LHCN-M2 (cell line): Measurements from ENCODE around the gene PLIN5. TPM values are rescaled to one million over a fixed set of nuclear protein-coding genes. Genes with fewer than 3 reads are reported as not detected.
A peak's percentile ranks its signal among the peaks of the same experiment; 100 is the strongest.

Experiments
- DNase-seq: peaks from one replicate; pipeline ENCODE4 v3.0.0-alpha.2; 2012; ENCODE audit warnings: low read depth
- total RNA-seq: library from RNA; depleted of rRNA; stranded (reverse); fragments of >200 nt; gene quantifications from 2 replicates; pipeline ENCODE4 v1.2.3, GENCODE V29; 2014; rRNA removed

The PLIN5 gene
- total RNA-seq, 1 experiment from 2014 or later = 0.06 TPM

GRCh38 chr19:4492337-4493103, 42.5 kb downstream of the PLIN5 start:
- no peak for DNase-seq

DNA sequence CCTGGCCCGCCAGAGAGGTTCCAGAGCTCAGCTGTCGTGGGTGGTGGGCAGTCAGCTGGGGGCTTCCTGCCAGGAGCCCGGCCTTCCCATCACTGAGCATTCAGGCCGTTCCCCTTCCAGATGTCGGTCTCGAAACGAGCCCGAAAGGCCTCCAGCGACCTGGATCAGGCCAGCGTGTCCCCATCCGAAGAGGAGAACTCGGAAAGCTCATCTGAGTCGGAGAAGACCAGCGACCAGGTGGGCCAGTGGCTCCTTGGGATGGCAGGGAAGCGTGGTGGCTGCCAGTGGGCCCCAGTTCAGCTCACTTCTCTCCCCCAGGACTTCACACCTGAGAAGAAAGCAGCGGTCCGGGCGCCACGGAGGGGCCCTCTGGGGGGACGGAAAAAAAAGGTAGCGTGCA, 43.6 kb downstream of the PLIN5 start:
- no peak for DNase-seq

- no peak for DNase-seq
Observed at GRCh38 chr19:4488496-4488895, 46.5 kb downstream of the PLIN5 start.

DNA sequence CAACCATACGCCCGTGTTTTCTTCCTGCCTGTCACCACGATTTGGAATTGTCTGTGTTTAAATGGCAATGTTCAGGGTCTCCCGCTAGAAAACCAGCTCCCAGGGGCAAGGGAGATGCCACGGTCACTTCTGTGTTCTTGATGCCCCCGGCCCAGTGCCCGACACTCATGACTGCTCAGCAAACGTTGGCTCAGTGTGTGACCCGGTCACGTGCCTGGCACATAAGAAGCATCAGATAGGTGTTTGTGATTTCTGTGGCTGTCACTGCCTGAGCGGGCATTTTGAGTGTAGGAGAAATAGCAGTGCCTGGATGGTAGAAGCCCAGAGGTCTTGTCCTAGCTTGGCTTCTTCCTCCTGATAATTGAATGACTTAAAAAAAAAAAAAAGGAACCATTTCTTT, 47.5 kb downstream of the PLIN5 start:
- no peak for DNase-seq

DNA sequence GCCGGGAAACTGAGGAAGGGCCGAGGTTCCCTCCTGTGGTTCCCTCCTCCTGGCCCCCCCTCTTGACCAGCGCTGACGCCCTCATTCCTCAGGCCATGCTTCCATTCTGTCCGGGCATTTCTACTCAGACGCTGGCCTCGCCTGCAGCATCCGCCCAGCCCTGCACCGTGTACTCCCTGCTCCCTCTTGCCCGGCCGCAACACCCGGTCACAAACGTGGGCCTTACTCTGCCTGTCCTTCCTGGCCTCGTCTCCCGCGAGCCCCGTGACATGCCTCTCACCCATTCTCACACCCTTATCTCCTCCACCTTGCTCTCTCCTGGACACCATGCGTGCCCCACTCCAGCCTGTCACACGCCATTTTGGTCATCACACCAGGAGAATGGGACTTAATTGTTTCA, 51.6 kb downstream of the PLIN5 start:
- no peak for DNase-seq

DNA sequence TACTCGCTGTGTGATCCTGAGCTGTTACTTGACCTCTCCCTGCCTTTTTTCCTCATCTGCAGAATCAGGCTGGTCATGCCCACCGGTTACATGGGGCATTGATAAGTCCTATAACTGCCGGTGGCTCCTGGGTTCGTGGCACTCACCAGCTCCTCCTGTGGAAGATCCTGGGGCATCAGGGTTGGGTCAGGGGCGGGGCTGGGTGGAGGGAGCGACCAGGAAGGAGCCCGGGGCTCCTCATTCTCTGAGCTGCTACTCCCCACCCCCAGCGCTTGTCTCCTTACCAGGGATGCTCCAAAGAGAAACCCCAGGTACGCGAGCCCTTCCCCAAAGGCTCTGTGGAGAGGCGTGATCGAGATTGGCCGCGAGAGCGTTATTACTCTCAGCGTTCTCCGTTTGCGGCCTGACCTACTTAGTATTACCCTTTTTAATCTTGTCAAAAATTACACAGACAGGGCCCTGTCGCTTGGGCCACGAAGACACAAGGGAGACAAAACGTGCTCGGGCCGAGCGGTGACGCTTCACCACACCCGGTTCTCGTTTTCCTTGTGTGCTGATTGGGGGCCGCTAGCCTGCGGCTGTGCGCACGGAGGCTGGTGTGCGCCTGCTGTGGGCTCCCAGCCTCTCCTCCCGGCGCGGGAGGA, 52.2 kb downstream of the PLIN5 start:
- no peak for DNase-seq

DNA sequence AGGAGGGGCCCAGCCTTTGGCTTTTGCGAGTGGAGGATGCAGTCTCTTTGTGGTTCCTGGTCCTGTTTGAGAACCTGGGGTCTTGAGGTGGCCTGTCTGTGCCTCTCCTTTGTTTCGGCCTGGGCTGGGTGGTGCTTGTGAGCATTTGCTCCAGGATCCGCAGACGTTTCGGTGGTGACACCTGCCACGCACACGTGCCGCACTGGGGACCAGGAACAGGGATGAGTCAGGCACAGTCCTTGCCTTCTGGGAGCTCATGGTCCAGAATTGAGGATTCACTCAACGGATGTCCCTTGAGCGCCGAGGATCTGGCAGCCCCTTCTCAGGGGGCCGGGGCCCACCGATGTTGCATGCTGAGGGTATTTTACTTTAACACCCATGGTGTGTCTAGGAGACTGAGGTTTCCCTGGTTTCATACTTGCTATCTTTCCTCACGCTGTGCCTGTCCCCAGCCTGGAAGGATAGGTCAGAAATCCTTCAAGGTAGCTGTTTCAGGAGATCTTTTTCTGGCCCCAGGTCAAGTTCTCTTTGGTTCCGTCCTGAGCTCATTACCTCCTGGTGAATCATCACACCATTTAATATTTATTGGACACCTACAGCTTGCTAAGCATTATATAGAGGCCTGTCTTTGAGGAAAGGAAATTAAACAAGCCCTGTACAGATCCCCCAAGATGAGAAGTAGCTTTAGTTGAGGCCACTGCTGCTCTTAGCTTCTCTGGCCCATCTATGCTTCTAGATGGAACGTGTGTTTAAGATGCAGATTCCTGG, 57.8 kb downstream of the PLIN5 start:
- DNase-seq = no peak

DNA sequence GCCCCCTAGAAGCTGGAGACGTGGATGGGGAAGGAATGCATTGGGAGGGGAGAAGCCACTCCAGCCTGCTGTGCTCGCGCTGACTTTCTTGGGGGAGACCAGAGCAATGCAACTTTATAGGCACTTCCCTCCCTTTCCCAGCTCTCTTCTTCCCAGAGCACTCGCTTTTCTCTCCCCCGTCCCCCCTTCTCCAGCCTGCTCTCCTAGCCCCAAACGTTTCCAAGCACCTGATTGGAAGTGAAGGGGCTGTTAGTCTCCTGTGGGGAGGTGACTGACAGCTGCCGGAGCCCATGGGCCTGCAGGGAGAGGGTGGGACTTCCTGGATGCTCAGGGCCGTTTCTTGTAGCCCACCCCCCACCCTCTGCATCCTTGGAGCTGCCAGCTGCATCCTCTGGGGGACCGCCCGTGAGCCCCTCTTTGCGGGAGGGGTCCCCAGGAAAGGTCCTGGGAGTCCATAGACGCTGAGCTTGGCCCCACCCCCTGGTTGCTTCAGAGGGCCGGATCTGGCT, 60.5 kb downstream of the PLIN5 start:
- DNase-seq = peak; percentile 26

- DNase-seq = no peak
Observed at GRCh38 chr19:4473763-4474513, 61.1 kb downstream of the PLIN5 start.

GRCh38 chr19:4473011-4473762, 61.8 kb downstream of the PLIN5 start:
- no peak for DNase-seq

Other genes with a start within 250 kb of the PLIN5 start
- not detected in 2 replicates for gene TMIGD2, start 232.8 kb downstream of the PLIN5 start, total RNA-seq
- gene FSD1, start 230.6 kb downstream of the PLIN5 start, total RNA-seq = 11.7 and 13.8 TPM in 2 replicates
- gene STAP2, start 196.4 kb downstream of the PLIN5 start, total RNA-seq = 1.1 and 2.9 TPM in 2 replicates
- gene MPND, start 191.7 kb downstream of the PLIN5 start, total RNA-seq = 1.2 and 5.1 TPM in 2 replicates
- gene SH3GL1, start 134.7 kb downstream of the PLIN5 start, total RNA-seq = 208 and 261 TPM in 2 replicates
- 36.5 and 51.9 TPM in 2 replicates for gene CHAF1A, start 132.6 kb downstream of the PLIN5 start, total RNA-seq
- gene UBXN6, start 77.4 kb downstream of the PLIN5 start, total RNA-seq = 71.9 and 85.3 TPM in 2 replicates
- 65.9 and 67.3 TPM in 2 replicates for gene HDGFL2, start 62.9 kb downstream of the PLIN5 start, total RNA-seq
- under 0.01 TPM in 1 of 2 replicates, not detected in the other for gene PLIN4, start 16.7 kb downstream of the PLIN5 start, total RNA-seq
- 0.13 TPM in 1 of 2 replicates, not detected in the other for gene LRG1, start 4.8 kb upstream of the PLIN5 start, total RNA-seq
- gene SEMA6B, start 24.5 kb upstream of the PLIN5 start, total RNA-seq = 9.7 and 30.7 TPM in 2 replicates
- 9.2 and 11.4 TPM in 2 replicates for gene TNFAIP8L1, start 104.3 kb upstream of the PLIN5 start, total RNA-seq
- 151 and 161 TPM in 2 replicates for gene MYDGF, start 135.1 kb upstream of the PLIN5 start, total RNA-seq
- 107 and 109 TPM in 2 replicates for gene DPP9, start 188.6 kb upstream of the PLIN5 start, total RNA-seq